SK-N-SH (cell line): Measurements from ENCODE around the gene AUTS2. TPM values are rescaled to one million over a fixed set of nuclear protein-coding genes. Genes with fewer than 3 reads are reported as not detected.

ENCODE experiments used
- CTCF ChIA-PET: fragments of 300-600, 350-600 bp; formaldehyde crosslinking; extraction: SDS; loops from one replicate; lab custom pipeline; 2021; lab: Yijun Ruan, JAX
- POLR2A ChIA-PET: fragments of 350-600 bp; sonication (Branson Sonifier 250); formaldehyde crosslinking; extraction: SDS; loops from one replicate; lab custom pipeline; 2020; ENCODE audit warnings: antibody characterized with exemption, inconsistent platforms; lab: Yijun Ruan, JAX
- DNase-seq: peaks from one replicate; pipeline ENCODE4 v3.0.0; 2012
- H2AFZ ChIP-seq: fragments of 200-600 bp; sonication (generic); 2 replicates; pipeline ENCODE4 v1.8.1; 2016; ENCODE audit warnings: antibody characterized with exemption, mild to moderate bottlenecking, low read depth
- H3F3A ChIP-seq: fragments of 200-600 bp; sonication (generic); replicated peaks from 2 replicates; pipeline ENCODE3; 2016; ENCODE audit warnings: antibody characterized with exemption, mild to moderate bottlenecking; ENCODE audit not compliant: insufficient read depth
- H3K27ac ChIP-seq, 2 experiments: fragments of 200-500 bp in 1 of 2; fragments of 200-600 bp in 1 of 2; sonication (Bioruptor generic) in 1 of 2; sonication (generic), shearing (Covaris generic) in 1 of 2; 2 replicates each; pipeline versions ENCODE4 v1.5.1 to v1.6.1; 2014 to 2016; ENCODE audit warnings: low read depth in 2 of 2, inconsistent platforms in 1 of 2, low read length in 1 of 2, mild to moderate bottlenecking in 1 of 2, mixed read lengths in 1 of 2
- H3K27me3 ChIP-seq: fragments of 200-600 bp; sonication (generic), shearing (Covaris generic); 2 replicates; pipeline ENCODE4 v1.6.1; 2016; ENCODE audit warnings: mixed run types; ENCODE audit not compliant: insufficient read depth
- H3K36me3 ChIP-seq, 2 experiments: fragments of 200-500 bp in 1 of 2; fragments of 200-600 bp in 1 of 2; sonication (Bioruptor generic) in 1 of 2; sonication (generic) in 1 of 2; replicated peaks in 1 of 2; 2 replicates each; pipeline versions ENCODE3 to v1.5.1; 2014 to 2016; ENCODE audit warnings: low read length in 1 of 2, mild to moderate bottlenecking in 1 of 2; ENCODE audit not compliant: insufficient read depth in 2 of 2, control insufficient read depth in 1 of 2
- H3K4me1 ChIP-seq, 2 experiments: fragments of 200-500 bp in 1 of 2; fragments of 200-600 bp in 1 of 2; sonication (Bioruptor generic) in 1 of 2; sonication (generic), shearing (Covaris generic) in 1 of 2; 2 replicates each; pipeline versions ENCODE4 v1.5.1 to v1.6.1; 2014 to 2016; ENCODE audit warnings: low read depth in 1 of 2, low read length in 1 of 2, mixed run types in 1 of 2; ENCODE audit not compliant: insufficient read depth in 2 of 2, control insufficient read depth in 1 of 2
- H3K4me2 ChIP-seq: fragments of 200-600 bp; sonication (generic), shearing (Covaris generic); 2 replicates; pipeline ENCODE4 v1.6.1; 2017; ENCODE audit warnings: mixed run types
- H3K4me3 ChIP-seq, 2 experiments: fragments of 200-500 bp in 1 of 2; fragments of 200-600 bp in 1 of 2; sonication (Bioruptor generic) in 1 of 2; sonication (generic), shearing (Covaris generic) in 1 of 2; 2 replicates each; pipeline versions ENCODE4 v1.5.1 to v1.8.1; 2014 to 2016; ENCODE audit warnings: low read depth in 2 of 2, inconsistent platforms in 1 of 2, low read length in 1 of 2, mild to moderate bottlenecking in 1 of 2, mixed read lengths in 1 of 2, moderate library complexity in 1 of 2
- H3K79me2 ChIP-seq: fragments of 200-600 bp; sonication (generic); 2 replicates; pipeline ENCODE4 v1.8.1; 2017; ENCODE audit warnings: mild to moderate bottlenecking; ENCODE audit not compliant: insufficient read depth
- H3K9ac ChIP-seq: fragments of 200-600 bp; sonication (generic); 2 replicates; pipeline ENCODE4 v1.6.1; 2017; ENCODE audit warnings: mixed run types
- H3K9me2 ChIP-seq: fragments of 200-600 bp; sonication (generic); 2 replicates; pipeline ENCODE4 v1.6.1; 2017; ENCODE audit warnings: mixed run types
- H3K9me3 ChIP-seq: fragments of 200-600 bp; sonication (generic); 2 replicates; pipeline ENCODE4 v1.6.1; 2017; ENCODE audit warnings: mixed run types, mild to moderate bottlenecking, moderate library complexity
- H4K20me1 ChIP-seq: fragments of 200-600 bp; sonication (generic); 2 replicates; pipeline ENCODE4 v1.6.1; 2017; ENCODE audit warnings: mild to moderate bottlenecking, mixed run types; ENCODE audit not compliant: insufficient read depth
- CHD2 ChIP-seq: fragments of 150-350 bp; IDR thresholded peaks from 2 replicates; pipeline ENCODE4 v1.6.1; 2018; ENCODE audit warnings: low read length; ENCODE audit not compliant: partially characterized antibody
- ELF1 ChIP-seq: IDR thresholded peaks from 2 replicates; pipeline ENCODE4 v1.4.0; 2012
- EP300 ChIP-seq, 2 experiments: IDR thresholded peaks; 2 replicates each; pipeline versions ENCODE4 v1.4.0 to v1.6.1; 2012; ENCODE audit warnings: borderline replicate concordance in 1 of 2, low read depth in 1 of 2, low read length in 1 of 2
- EZH2phosphoT487 ChIP-seq: fragments of 200-600 bp; sonication (generic); IDR thresholded peaks from 2 replicates; pipeline ENCODE4 v1.6.1; 2017; ENCODE audit warnings: low read depth, mixed run types, mild to moderate bottlenecking, antibody characterized with exemption, moderate library complexity, borderline replicate concordance
- FOXJ3 ChIP-seq: sonication (generic); formaldehyde crosslinking; IDR thresholded peaks from 2 replicates; pipeline ENCODE4 v1.5.1; 2020; ENCODE audit warnings: mild to moderate bottlenecking, missing genetic modification reagents
- GATA2 ChIP-seq: sonication (generic); formaldehyde crosslinking; IDR thresholded peaks from 2 replicates; pipeline ENCODE4 v1.5.0; 2020; ENCODE audit warnings: mild to moderate bottlenecking, missing genetic modification reagents
- MEF2A ChIP-seq: IDR thresholded peaks from 2 replicates; pipeline ENCODE4 v1.4.0; 2012; ENCODE audit warnings: low read depth, borderline replicate concordance
- PBX3 ChIP-seq: IDR thresholded peaks from 2 replicates; pipeline ENCODE4; 2012
- POLR2AphosphoS5 ChIP-seq: IDR thresholded peaks from 2 replicates; pipeline ENCODE4 v1.6.1; 2012; ENCODE audit warnings: low read depth, low read length
- RFX5 ChIP-seq: IDR thresholded peaks from 2 replicates; pipeline ENCODE4 v1.6.1; 2012; ENCODE audit warnings: mild to moderate bottlenecking, improper control_type of control experiment, low read length
- TCF12 ChIP-seq: IDR thresholded peaks from 2 replicates; pipeline ENCODE4 v1.4.0; 2012
- ZBTB33 ChIP-seq: IDR thresholded peaks from 2 replicates; pipeline ENCODE4 v1.4.0; 2012; ENCODE audit warnings: low read depth, borderline replicate concordance
- WGBS: methylation state at CpG from one replicate; pipeline ENCODE4 v1.1.6; 2017; ENCODE audit warnings: low lambda C conversion rate; 5-methylcytosine and 5-hydroxymethylcytosine counted together
- polyA plus RNA-seq, 3 experiments: library from polyadenylated mRNA; depleted of rRNA; stranded (reverse); fragments of >200 nt; gene quantifications; 2 replicates each; pipeline ENCODE4 v1.2.3, GENCODE V29; 2012
- TF ChIP-seq, protein P1 (sequence below): IDR thresholded peaks from 2 replicates; pipeline ENCODE4 v1.4.0; 2012; ENCODE audit warnings: low read depth, borderline replicate concordance

AUTS2 gene
- polyA plus RNA-seq, 1 of the 3 experiments (the other 2 are of a cell fraction): 15.6 TPM

- H4K20me1 ChIP-seq: no peaks in the 10 kb centered on the region
- TF ChIP-seq TCF12: no peak
- TF ChIP-seq RFX5: no peak
These were observed 896.7 kb downstream of the AUTS2 start for GRCh38 chr7:70495033-70495376.

GRCh38 chr7:70497793-70498192 lies 899.5 kb downstream of the AUTS2 start:
- no peaks in the 10 kb centered on the region for H3K36me3 ChIP-seq

More at GRCh38 chr7:70495033-70495376, 896.7 kb downstream of the AUTS2 start:
- WGBS: 82% methylated on average over 3 of the region's 3 CpGs
- no peak for DNase-seq
- no peak overlapping the region for H3K27ac ChIP-seq
- no peak overlapping the region for H3K9ac ChIP-seq
- H3K4me2 ChIP-seq: no peak overlapping the region
- H3K79me2 ChIP-seq: no peaks in the 10 kb centered on the region
- ChIA-PET POLR2A (no interaction called here), CTCF (interaction anchor here (6.1 kb wide), 1 partner anchor 10 kb away, joined by 25 read pairs; no protein-coding TSS in a partner anchor)
- no peaks in the 10 kb centered on the region for H3K36me3 ChIP-seq
- H3K4me1 ChIP-seq: peaks cover 4 to 13% of the 10 kb centered on the region in 2 experiments; a peak in 3 of 4 replicates
- H3K27me3 ChIP-seq: no peaks in the 10 kb centered on the region
- H2AFZ ChIP-seq: no peak overlapping the region
- no peaks in the 10 kb centered on the region for H3K9me3 ChIP-seq
- no peaks in the 10 kb centered on the region for H3K9me2 ChIP-seq
- H3F3A ChIP-seq: no peaks in the 10 kb centered on the region
- no peak overlapping the region for H3K4me3 ChIP-seq

More at GRCh38 chr7:70497793-70498192, 899.5 kb downstream of the AUTS2 start:
- Histone ChIP-seq H3K79me2 (no peaks in the 10 kb centered on the region), H2AFZ (no peak overlapping the region), H3F3A (no peaks in the 10 kb centered on the region), H3K9me3 (no peaks in the 10 kb centered on the region), H4K20me1 (no peaks in the 10 kb centered on the region), H3K4me2 (no peak overlapping the region), H3K4me1 (peaks cover 4 to 7% of the 10 kb centered on the region in 2 experiments; a peak in 2 of 4 replicates)
- TF ChIP-seq, protein P1, sequence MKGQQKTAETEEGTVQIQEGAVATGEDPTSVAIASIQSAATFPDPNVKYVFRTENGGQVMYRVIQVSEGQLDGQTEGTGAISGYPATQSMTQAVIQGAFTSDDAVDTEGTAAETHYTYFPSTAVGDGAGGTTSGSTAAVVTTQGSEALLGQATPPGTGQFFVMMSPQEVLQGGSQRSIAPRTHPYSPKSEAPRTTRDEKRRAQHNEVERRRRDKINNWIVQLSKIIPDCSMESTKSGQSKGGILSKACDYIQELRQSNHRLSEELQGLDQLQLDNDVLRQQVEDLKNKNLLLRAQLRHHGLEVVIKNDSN: no peak
- no peak for TF ChIP-seq MEF2A
- TF ChIP-seq ELF1: no peak
- no peak for TF ChIP-seq POLR2AphosphoS5
- TF ChIP-seq ZBTB33: no peak
- TF ChIP-seq CHD2: no peak
- TF ChIP-seq FOXJ3 (CRISPR knock-in tag): no peak
- no peak for TF ChIP-seq TCF12
- no peak for TF ChIP-seq EP300 (IDR thresholded peaks at IDR 0.05; ENCODE audit: borderline replicate concordance in 1 of 2, low read depth in 1 of 2, low read length in 1 of 2)
- TF ChIP-seq GATA2 (CRISPR knock-in tag): no peak
- TF ChIP-seq PBX3: no peak
- TF ChIP-seq EZH2phosphoT487: no peak
- TF ChIP-seq, all 33 proteins: peak for 0
- H3K9ac ChIP-seq: no peak overlapping the region
- 81% methylated on average over 2 of the region's 2 CpGs for WGBS
- H3K27ac ChIP-seq: no peak overlapping the region
- ChIA-PET CTCF (interaction anchor here (1.1 kb wide), 1 partner anchor 17 kb away, joined by 3 read pairs; no protein-coding TSS in a partner anchor), POLR2A (no interaction called here)
- H3K4me3 ChIP-seq: no peak overlapping the region
- no peaks in the 10 kb centered on the region for H3K9me2 ChIP-seq
- no peak for DNase-seq
- no peaks in the 10 kb centered on the region for H3K27me3 ChIP-seq
